Neutrophil (primary cell): ENCODE measurements around the gene BTK.
A peak's percentile ranks its signal among the peaks of the same experiment; 100 is the strongest.

Experiments
- H3K27ac ChIP-seq: fragments of 200-600 bp; sonication (generic); 2 replicates; pipeline ENCODE4 v1.5.1; 2016; ENCODE audit warnings: mild to moderate bottlenecking, moderate library complexity
- H3K27me3 ChIP-seq: fragments of 200-600 bp; sonication (generic); 2 replicates; pipeline ENCODE4 v1.6.0; 2016; ENCODE audit warnings: mild to moderate bottlenecking
- H3K36me3 ChIP-seq: fragments of 200-600 bp; sonication (generic); 2 replicates; pipeline ENCODE4 v1.5.1; 2017
- H3K4me1 ChIP-seq, 2 experiments: fragments of 200-600 bp in 1 of 2; sonication (generic) in 1 of 2; 1 replicate in 1 of 2; 2 replicates in 1 of 2; pipeline versions ENCODE4 v1.5.1 to v1.6.1; 2013 to 2016; ENCODE audit warnings: low read depth in 1 of 2, low read length in 1 of 2, mild to moderate bottlenecking in 1 of 2, moderate library complexity in 1 of 2; ENCODE audit not compliant: control insufficient read depth in 1 of 2, insufficient read depth in 1 of 2
- H3K4me3 ChIP-seq, 2 experiments: fragments of 200-600 bp in 1 of 2; sonication (generic) in 1 of 2; 1 replicate in 1 of 2; 2 replicates in 1 of 2; pipeline ENCODE4 v1.5.1; 2013 to 2016; ENCODE audit warnings: low read depth in 1 of 2, low read length in 1 of 2, mild to moderate bottlenecking in 1 of 2, moderate library complexity in 1 of 2
- H3K9me3 ChIP-seq: fragments of 200-600 bp; sonication (generic); 2 replicates; pipeline ENCODE4 v1.5.1; 2016
- CTCF ChIP-seq: fragments of 200-600 bp; sonication (generic); IDR thresholded peaks from 2 replicates; pipeline ENCODE4 v1.5.1; 2016; ENCODE audit warnings: antibody characterized with exemption

Gene BTK

GRCh38 chrX:101393530-101394305 is 7.7 kb upstream of the BTK start:
- no peaks in the 10 kb centered on the region for H3K36me3 ChIP-seq
- H3K4me3 ChIP-seq = no peak overlapping the region
- no peaks in the 10 kb centered on the region for H3K27me3 ChIP-seq
- H3K27ac ChIP-seq = no peak overlapping the region
- no peak for TF ChIP-seq CTCF
- H3K9me3 ChIP-seq = no peaks in the 10 kb centered on the region
- H3K4me1 ChIP-seq = peaks cover 11 to 17% of the 10 kb centered on the region in 2 experiments

- H3K4me1 ChIP-seq = peaks cover 12 to 18% of the 10 kb centered on the region in 2 experiments
- H3K36me3 ChIP-seq = no peaks in the 10 kb centered on the region
- no peak for TF ChIP-seq CTCF
- H3K9me3 ChIP-seq = no peaks in the 10 kb centered on the region
- peak overlapping the region; percentile 65 to 75 for H3K4me3 ChIP-seq
- H3K27me3 ChIP-seq = no peaks in the 10 kb centered on the region
- H3K27ac ChIP-seq = peak overlapping the region; percentile 85
Measured at GRCh38 chrX:101391831-101392230, 5.8 kb upstream of the BTK start.

- peak within 1 kb of the TSS; percentile 85 for H3K27ac ChIP-seq
- H3K27me3 ChIP-seq = no peaks in the 10 kb centered on the region
- peak; percentile 77 for TF ChIP-seq CTCF
- peaks cover 18 to 27% of the 10 kb centered on the region in 2 experiments for H3K4me1 ChIP-seq
- no peaks in the 10 kb centered on the region for H3K9me3 ChIP-seq
- peak within 1 kb of the TSS; percentile 65 to 75 for H3K4me3 ChIP-seq
- H3K36me3 ChIP-seq = no peaks in the 10 kb centered on the region
Measured at GRCh38 chrX:101390664-101391525, 4.9 kb upstream of the BTK start, which contains the start of gene RPL36A. Gene RPL36A (plus strand): TSS chrX:101391011. CDS start chrX:101391044, 33 bp downstream.

- Histone ChIP-seq H3K36me3 (no peaks in the 10 kb centered on the region), H3K4me1 (peaks cover 37 to 46% of the 10 kb centered on the region in 2 experiments), H3K27me3 (no peaks in the 10 kb centered on the region), H3K27ac (no peak overlapping the region), H3K9me3 (no peaks in the 10 kb centered on the region), H3K4me3 (no peak overlapping the region)
- TF ChIP-seq CTCF = no peak
Measured at GRCh38 chrX:101388604-101389003, 2.6 kb upstream of the BTK start.

- peak overlapping the region; percentile 85 for H3K27ac ChIP-seq
- no peak for TF ChIP-seq CTCF
Measured at GRCh38 chrX:101386542-101386885, 523 bp upstream of the BTK start.

More at GRCh38 chrX:101386542-101386885, 523 bp upstream of the BTK start:
- H3K4me3 ChIP-seq = peak overlapping the region; percentile 61 to 75
- no peaks in the 10 kb centered on the region for H3K36me3 ChIP-seq
- H3K27me3 ChIP-seq = no peaks in the 10 kb centered on the region
- no peaks in the 10 kb centered on the region for H3K9me3 ChIP-seq
- peaks cover 34 to 44% of the 10 kb centered on the region in 2 experiments for H3K4me1 ChIP-seq
